ENCODE results near the gene RHOB. TPM values are rescaled to one million over a fixed set of nuclear protein-coding genes. Genes with fewer than 3 reads are reported as not detected.
"Not testable (repeated sequence)": the region's sequence is repeated elsewhere in the genome, so short reads cannot be mapped to it uniquely, and the experiment has no call there.

RHOB gene
- 217 TPM for total RNA-seq

- peak; percentile 99 for DNase-seq
Observed at GRCh38 chr2:20446917-20447436, at the start of gene RHOB. RHOB (plus strand) TSS chr2:20447074; CDS start chr2:20447466, 392 bp downstream.

DNA sequence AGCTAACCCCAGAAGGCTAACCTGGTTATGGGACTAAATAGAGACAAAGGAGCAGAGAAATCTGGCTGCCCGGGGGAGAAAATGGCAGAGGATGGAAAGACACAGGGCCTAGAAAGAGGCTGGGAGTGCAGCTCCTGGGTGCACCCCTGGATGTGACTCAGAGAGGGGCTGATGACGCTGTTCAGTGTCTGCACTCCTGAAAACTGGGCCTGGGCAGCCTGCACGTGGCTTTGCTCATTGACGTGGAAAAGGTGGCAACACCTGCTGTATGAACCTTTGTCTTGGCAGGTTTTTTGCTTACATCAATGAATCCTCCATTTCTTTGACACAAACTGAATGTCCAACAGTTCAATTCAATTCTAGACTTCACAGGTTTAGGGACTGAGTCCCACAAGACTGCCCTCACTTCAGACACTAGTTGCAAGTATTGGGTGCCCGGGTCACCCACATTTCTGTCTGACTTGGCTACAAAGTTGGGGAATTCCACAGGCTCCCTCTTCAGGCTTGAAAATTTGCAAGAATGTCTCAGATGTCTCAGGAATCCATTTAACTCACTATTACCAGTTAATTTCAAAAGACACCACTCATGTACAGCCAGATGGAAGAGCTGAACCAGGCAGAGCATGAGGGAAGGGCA is 48.9 kb upstream of the RHOB start:
- no peak for DNase-seq

GRCh38 chr2:20398956-20399567 is 47.8 kb upstream of the RHOB start:
- peak; percentile 78 for DNase-seq

- DNase-seq, result no peak
Observed at GRCh38 chr2:20400306-20400705, 46.6 kb upstream of the RHOB start.

DNA sequence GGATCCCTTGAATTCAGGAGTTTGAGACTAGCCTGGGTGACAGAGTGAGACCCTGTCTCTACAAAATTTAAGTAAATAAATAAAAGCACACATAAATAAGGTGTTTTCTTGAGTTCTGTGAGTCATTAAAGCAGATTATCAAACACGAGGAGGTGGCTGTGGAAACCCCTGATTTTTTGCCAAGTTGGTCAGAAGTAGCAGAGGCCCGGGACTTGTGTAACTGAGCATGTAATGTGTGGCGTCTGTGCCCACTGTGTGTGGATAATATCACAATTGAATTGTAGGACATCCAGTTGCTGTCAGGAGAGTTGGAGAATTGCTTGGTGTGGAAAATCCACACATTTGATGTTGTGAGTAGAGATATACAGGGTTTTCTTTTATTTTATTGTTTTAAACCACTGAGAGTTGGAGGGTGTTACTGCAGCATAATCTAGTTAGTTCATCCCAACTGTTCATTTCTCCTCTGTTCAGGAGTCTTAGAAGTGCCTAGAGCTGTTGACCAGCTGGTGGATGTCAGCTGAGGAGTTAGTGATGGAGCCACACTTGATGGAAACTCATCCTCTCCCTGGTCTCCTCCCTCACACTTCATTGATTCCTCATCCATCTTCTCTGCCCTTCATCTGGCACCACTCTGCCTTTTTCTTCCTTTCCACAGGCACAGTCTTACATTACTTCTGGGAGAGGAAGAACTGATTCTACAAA is 45.9 kb upstream of the RHOB start:
- no peak for DNase-seq

DNA sequence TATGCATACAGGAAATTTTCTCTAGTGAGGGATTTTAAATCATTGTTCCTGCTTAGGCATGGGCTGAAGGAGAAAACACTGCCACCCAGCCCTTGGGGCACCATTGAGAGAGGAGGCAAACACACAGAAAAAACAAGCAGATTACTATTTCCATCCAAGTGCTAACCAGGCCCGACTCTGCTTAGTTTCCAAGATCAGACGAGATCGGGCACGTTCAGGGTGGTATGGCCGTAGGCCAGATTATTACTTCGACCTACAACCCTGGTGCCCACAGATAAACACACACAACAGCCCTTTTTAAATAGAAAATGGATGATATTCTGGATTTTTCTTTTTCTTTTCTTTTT is 45.4 kb upstream of the RHOB start:
- peak; percentile 47 for DNase-seq

GRCh38 chr2:20403774-20404312 is 43.0 kb upstream of the RHOB start:
- DNase-seq, result peak; percentile 85

DNA sequence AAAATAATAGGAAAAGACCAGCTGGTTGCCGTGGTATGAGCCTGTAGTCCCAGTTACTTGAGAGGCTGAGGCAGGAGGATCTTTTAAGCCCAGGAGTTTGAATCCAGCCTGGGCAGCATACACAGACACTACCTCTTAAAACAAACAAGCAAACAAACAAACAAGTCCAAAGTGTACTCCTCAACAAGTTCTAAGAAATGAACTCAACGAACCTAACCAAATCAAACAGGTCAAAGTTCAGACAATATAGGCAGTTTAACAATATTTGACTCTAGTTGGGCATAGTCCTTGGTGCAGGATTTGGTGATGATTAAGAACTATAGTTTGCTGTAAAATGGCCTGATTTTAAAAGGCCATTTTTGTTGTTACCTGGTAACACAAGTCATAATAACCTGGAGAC is 41.9 kb upstream of the RHOB start:
- DNase-seq, result no peak

DNA sequence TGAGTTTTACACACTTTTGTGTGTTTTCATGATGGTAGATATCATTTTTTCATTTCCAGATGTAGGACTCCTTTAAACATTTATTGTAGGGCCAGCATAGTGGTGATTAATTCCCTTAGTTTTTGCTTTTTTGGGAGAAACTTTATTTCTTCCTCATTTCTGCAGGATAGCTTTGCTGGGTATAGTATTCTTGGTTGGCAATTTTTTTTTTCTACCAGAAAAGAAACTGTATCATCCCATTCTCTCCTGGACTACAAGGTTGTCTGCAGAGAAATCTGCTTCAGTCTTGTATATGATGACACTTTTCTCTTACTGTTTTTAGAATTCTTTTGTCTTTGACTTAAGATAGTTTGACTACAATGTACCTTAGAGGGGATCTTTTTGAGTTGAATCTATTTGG is 37.8 kb upstream of the RHOB start:
- no peak for DNase-seq

GRCh38 chr2:20410556-20411277 is 36.2 kb upstream of the RHOB start:
- DNase-seq, result no peak

DNA sequence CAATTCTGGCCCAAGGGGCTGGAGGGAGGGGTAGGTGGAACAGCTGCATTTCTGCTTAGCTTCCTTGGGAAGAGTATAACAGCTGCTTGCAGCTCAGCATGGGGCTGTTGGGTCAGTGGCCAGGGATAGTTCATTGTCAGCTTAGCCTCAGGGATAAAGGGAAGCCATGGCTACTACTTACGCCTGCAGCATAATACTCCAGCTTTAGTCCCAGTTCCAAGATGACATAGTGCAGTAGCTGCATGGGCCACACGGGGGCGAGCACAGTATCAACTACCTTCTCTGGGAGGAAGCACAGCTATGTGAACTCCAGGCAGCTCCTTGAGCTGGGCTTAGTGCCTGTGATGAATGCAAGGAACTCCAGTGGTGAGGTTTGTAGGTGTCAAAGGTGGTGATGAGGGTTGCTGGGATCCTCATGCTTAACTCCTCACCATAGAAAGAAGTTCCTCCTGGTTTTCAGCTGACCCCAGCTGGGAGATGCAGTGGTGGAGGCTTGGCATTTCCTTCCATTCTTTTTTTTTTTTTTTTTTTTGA is 35.4 kb upstream of the RHOB start:
- DNase-seq, result peak; percentile 62

- DNase-seq, result no peak
Observed at GRCh38 chr2:20414806-20415205, 32.1 kb upstream of the RHOB start.

DNA sequence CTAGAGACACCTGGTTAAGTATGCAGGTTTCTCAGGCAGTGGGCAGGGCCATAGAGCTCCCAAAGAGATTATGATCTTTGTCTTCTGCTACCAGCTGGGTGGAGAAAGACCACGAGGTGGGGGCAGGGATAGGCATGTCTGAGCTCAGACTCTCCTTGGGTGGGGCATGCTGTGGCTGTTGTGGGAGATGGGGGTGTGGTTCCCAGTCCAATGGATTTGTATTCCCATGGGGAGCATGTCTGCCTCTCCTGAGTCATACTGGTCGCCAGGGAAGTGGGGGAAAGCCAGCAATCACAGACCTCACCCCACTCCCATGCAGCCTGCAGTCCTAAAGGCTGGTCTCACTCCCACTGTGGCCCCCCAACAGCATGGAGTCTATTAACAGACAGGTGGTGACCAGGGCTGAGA is 31.4 kb upstream of the RHOB start:
- no peak for DNase-seq

GRCh38 chr2:20416723-20417122 is 30.2 kb upstream of the RHOB start:
- no peak for DNase-seq

DNA sequence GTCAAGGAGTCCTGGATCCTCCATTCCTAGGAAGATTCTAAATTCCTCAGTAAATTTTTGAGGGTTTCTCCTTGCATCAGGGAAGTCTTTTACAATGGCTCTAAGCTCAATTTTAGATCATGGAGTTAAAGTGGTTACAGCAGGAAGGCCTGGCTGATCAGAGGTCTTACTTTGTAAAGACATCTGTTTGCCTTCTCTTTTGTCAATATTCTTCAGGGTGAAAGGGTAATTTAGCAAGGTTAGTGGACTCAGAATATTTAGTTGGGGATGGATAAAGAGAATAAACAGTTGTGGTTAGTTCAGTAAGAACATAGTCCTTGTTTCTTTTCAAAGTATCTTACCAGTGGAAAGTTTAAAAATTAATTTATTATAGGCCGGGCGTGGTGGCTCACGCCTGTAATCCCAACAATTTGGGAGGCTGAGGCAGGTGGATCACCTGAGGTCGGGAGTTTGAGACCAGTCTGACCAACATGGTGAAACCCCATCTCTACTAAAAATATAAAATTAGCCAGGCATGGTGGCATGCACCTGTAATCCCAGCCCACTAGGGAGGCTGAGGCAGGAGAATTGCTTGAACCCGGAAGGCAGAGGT is 29.5 kb upstream of the RHOB start:
- DNase-seq, result not testable (repeated sequence)

- no peak for DNase-seq
Observed at GRCh38 chr2:20418519-20418918, 28.4 kb upstream of the RHOB start.

DNA sequence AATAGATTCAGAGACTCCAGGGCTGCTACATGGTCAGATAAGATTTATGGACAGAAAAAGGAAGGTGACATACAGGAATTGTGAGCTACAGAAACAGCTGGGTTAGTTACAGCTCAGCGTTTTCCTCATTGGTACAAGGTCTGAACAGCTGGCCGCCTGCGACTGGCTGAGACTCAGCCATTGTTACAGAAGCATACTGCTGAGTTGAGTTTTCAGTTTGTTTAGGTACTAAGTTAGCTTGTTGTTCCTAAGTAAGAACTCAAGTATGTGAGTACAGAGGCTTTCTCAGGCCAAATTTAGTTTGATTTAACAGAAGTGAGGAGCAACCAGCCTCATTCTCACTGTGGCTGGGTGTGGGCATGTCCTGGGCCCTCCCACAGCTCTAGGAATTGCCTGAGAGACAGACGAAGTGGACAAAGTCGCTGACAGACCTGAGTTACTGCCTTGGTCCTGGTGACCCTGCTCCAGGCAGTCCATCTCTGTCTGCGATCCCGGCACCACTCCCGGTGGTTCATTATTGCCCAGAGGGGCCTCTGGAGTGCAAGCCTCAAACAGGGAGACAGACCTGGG is 27.8 kb upstream of the RHOB start:
- DNase-seq, result peak; percentile 86

GRCh38 chr2:20419752-20420151 is 27.1 kb upstream of the RHOB start:
- DNase-seq, result no peak

DNA sequence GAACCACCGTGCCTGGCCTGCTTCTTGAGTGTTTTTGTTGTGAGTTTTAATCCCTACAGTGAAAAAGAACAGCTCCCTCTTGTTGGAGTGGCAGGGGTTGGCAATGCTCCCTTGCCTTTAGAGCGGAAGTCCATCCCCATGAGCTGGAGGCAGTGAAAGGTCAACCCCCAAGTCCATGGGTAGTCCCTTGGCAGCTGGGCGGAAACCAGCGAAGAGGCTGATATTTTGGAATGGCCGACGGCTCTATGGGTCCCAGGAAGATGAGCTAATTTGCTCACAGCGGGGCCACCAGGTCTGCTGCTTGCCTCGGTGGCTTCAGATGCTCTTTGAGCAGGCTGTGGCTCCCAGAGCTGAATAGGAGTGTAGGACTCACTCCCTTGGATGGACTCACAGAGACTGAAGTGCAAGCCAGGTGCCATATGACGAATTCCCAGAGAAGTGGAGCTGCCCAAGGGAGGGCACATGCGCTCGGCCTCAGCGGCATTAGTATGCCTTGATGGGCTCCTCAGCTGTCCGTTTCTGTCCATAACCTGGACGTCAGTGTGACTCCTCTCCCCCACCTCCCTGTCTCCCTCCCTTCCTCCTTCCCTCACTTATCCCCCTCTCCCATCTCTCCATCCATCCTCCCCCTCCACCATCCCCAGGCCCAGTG is 25.4 kb upstream of the RHOB start:
- DNase-seq, result peak; percentile 18

GRCh38 chr2:20421988-20422370 is 24.9 kb upstream of the RHOB start:
- peak; percentile 56 for DNase-seq

All from tongue (tissue), 2 donors.